GM12873 (cell line): ENCODE data around the gene ARNT2.

Experiments
- TF ChIP-seq, protein P1 (sequence below): IDR thresholded peaks from 2 replicates; pipeline ENCODE4 v1.5.1; 2012; ENCODE audit warnings: low read depth, mild to moderate bottlenecking, moderate library complexity, low read length, control low read depth; ENCODE audit not compliant: insufficient read depth; ENCODE audit errors: missing control alignments

ARNT2 gene

DNA sequence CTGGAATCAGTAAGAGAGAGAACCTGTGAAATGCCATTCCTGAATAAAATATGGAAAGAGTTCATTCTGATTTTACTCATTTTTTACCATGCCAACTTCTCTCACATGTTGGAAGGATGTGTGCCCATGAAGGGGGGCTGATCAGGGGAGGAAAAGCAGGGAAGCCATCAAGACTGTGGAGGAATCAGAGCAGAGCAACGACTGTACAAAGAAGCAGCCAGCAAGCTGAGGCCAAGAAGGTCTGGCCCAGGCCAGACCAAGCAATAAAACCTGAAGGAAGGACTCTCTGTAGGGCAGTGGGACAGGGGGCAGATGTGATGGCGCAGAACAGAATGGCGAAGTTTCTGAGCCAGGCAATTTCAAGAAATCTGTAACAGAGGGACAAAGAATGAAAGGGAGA is 24.0 kb upstream of the ARNT2 start:
- TF ChIP-seq, protein P1, sequence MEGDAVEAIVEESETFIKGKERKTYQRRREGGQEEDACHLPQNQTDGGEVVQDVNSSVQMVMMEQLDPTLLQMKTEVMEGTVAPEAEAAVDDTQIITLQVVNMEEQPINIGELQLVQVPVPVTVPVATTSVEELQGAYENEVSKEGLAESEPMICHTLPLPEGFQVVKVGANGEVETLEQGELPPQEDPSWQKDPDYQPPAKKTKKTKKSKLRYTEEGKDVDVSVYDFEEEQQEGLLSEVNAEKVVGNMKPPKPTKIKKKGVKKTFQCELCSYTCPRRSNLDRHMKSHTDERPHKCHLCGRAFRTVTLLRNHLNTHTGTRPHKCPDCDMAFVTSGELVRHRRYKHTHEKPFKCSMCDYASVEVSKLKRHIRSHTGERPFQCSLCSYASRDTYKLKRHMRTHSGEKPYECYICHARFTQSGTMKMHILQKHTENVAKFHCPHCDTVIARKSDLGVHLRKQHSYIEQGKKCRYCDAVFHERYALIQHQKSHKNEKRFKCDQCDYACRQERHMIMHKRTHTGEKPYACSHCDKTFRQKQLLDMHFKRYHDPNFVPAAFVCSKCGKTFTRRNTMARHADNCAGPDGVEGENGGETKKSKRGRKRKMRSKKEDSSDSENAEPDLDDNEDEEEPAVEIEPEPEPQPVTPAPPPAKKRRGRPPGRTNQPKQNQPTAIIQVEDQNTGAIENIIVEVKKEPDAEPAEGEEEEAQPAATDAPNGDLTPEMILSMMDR: no peak

DNA sequence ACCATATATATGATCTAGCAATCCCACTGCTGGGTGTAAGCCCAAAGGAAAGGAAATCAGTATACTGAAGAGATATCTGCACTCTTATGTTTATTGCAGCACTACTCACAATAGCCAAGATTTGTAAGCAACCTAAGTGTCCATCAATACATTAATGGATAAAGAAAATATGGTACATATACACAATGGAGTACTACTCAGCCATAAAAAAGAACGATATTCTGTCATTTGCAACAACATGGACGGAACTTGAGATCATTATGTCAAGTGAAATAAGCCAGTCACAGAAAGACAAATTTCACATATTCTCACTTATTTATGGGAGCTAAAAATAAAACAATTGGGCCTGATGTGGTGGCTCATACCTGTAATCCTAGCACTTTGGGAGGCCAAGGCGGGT is 21.9 kb upstream of the ARNT2 start:
- TF ChIP-seq, protein P1: no peak

DNA sequence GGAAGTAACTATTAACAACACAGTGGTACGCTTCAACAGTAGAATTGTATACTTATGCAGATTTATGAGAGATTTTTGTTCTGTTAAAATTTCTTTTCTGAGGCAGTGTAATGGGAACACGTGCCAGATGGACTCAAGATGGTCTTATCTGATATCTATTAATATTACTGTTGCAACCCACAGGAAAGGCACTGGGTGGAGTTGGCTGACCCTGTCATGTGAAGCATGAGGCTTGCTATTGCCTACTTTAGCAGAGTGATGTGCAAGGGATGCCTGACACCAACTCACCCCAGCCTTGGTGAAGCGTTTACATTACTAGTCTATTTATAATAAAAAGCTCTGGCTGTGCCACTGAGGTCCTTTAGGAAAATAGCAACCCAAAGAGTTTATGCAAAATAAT is 19.8 kb upstream of the ARNT2 start:
- TF ChIP-seq, protein P1: no peak

DNA sequence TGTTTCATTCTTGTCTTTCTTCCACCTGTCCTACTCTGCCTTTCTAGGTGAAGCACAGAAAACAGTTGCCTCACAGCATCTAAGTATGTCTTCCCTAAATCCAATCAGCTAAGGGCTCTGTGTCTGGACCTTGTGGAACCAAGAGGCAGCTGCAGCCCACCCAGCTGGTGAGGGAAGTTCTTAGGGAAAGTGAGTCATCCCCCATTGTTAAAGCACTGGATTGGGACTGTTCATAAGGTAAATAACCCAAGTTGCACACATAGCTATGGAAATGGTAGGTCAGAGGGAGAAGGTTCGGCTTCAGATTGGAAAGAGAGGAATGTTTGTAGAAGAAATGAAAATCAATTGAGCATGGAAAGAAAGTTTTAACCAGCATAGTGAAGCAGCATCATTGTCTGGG is 18.0 kb upstream of the ARNT2 start:
- TF ChIP-seq, protein P1: no peak

DNA sequence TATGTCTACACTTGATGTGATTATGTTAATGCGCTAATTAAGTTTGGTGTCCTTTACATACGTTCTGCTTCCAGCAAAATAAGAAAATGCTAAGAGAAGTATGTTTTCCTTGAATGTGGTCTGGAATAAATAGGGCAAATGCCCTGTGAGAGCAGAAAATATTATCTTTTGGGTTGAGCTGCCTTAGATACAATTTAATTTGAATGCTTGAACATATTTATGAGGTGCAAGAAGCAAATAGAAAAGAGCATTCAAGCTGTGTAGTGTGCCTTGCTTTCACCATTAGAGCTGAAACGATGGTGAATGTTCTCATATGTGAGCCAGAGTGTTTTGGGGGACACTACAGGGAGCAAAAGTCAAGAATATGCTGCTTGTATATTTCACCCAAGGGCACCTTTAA is 15.9 kb upstream of the ARNT2 start:
- TF ChIP-seq, protein P1: no peak

DNA sequence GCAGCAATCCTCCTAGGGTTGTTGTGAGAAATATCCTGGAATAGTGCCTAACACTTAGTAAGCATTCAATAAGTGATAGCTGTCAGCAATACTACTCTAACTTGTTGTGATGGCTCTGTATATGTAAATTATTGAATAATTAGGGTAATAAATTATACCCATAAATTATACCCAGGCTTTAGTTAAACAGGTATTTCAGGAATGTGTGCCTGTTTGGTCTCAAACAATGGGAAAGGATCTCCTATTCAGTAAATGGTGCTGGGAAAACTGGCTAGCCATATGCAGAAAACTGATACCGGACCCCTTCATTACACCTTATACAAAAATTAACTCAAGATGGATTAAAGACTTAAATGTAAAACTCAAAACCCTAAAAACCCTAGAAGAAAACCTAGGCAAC is 14.8 kb upstream of the ARNT2 start:
- TF ChIP-seq, protein P1: no peak

DNA sequence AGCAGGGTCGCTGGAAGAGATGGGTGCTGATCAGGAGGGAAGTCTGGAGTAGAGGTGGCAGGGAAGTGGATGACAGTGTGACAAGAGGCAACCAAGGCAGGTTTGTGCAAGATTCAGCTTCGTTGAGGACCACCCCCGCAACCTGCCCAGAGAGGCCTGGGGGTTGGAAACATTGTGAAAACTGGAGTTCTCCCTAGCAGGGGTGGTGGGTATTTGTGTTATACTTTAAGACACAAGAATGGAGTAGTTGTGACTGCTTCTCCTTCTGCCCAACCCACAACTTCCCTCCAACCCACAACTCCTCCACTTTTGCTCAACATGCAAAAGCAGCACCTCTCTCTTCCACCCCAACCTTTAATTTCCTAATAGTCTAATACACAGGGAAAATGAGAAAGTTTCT is 8.6 kb upstream of the ARNT2 start:
- TF ChIP-seq, protein P1: no peak
